ENCODE results near the gene OR1S2. TPM values are rescaled to one million over a fixed set of nuclear protein-coding genes. Genes with fewer than 3 reads are reported as not detected.

The OR1S2 gene
- total and polyA plus RNA-seq, 2 experiments from 2014 or later: not detected

- WGBS, 2 experiments (ENCODE audit: low coverage in 1 of 2, low lambda C conversion rate in 2 of 2, missing lambda C conversion rate in 2 of 2): 16 to 21% methylated on average over 7 of the region's 7 CpGs
- Histone ChIP-seq H3K79me2 (ENCODE audit: insufficient read depth) (no peaks in the 10 kb centered on the region), H3K27me3 (replicated peaks; ENCODE audit: insufficient read depth) (peaks cover 11% of the 10 kb centered on the region; the same call in 1 of the 2 replicates), H3K4me2 (ENCODE audit: unreplicated experiment) (no peak overlapping the region), H3K9me2 (ENCODE audit: insufficient read depth) (no peaks in the 10 kb centered on the region), H4K20me1 (ENCODE audit: insufficient read depth) (no peaks in the 10 kb centered on the region), H3K27ac (no peak overlapping the region), H3K4me3 (no peak overlapping the region), H3K9me3 (ENCODE audit: low read depth) (no peaks in the 10 kb centered on the region), H3F3A (ENCODE audit: insufficient read depth) (no peaks in the 10 kb centered on the region), H3K9ac (no peak overlapping the region), H3K36me3 (ENCODE audit: low read depth) (no peaks in the 10 kb centered on the region), H2AFZ (no peak overlapping the region), H3K4me1 (ENCODE audit: insufficient read depth) (no peaks in the 10 kb centered on the region)
- in situ Hi-C loops (cut with MboI): no loop called here
- no peak for DNase-seq
- TF ChIP-seq EZH2phosphoT487 (IDR thresholded peaks at IDR 0.05; ENCODE audit: insufficient read depth, low read depth) (no peak), EZH2 (IDR thresholded peaks at IDR 0.05; ENCODE audit: insufficient read depth, poor library complexity, severe bottlenecking) (no peak)
Observed at GRCh38 chr11:58165504-58166106, 38.3 kb downstream of the OR1S2 start.

- Histone ChIP-seq H3K9me3 (ENCODE audit: low read depth) (no peaks in the 10 kb centered on the region), H3K4me2 (ENCODE audit: unreplicated experiment) (no peak overlapping the region), H3K4me3 (no peak overlapping the region), H3K9me2 (ENCODE audit: insufficient read depth) (no peaks in the 10 kb centered on the region), H3K36me3 (ENCODE audit: low read depth) (no peaks in the 10 kb centered on the region), H3K79me2 (ENCODE audit: insufficient read depth) (no peaks in the 10 kb centered on the region), H3F3A (ENCODE audit: insufficient read depth) (no peaks in the 10 kb centered on the region), H4K20me1 (ENCODE audit: insufficient read depth) (no peaks in the 10 kb centered on the region), H3K27ac (no peak overlapping the region), H3K4me1 (ENCODE audit: insufficient read depth) (no peaks in the 10 kb centered on the region), H3K9ac (no peak overlapping the region), H2AFZ (no peak overlapping the region), H3K27me3 (replicated peaks; ENCODE audit: insufficient read depth) (peaks cover 11% of the 10 kb centered on the region; the same call in 1 of the 2 replicates)
- TF ChIP-seq EZH2 (IDR thresholded peaks at IDR 0.05; ENCODE audit: insufficient read depth, poor library complexity, severe bottlenecking) (no peak), EZH2phosphoT487 (IDR thresholded peaks at IDR 0.05; ENCODE audit: insufficient read depth, low read depth) (no peak)
- WGBS, 2 experiments (ENCODE audit: low coverage in 1 of 2, low lambda C conversion rate in 2 of 2, missing lambda C conversion rate in 2 of 2): 5 to 19% methylated on average over 1 of the region's 1 CpG
- in situ Hi-C loops (cut with MboI): no loop called here
- no peak for DNase-seq
Observed at GRCh38 chr11:58164990-58165389, 39.0 kb downstream of the OR1S2 start.

- in situ Hi-C loops (cut with MboI): no loop called here
- Histone ChIP-seq H3K79me2 (ENCODE audit: insufficient read depth) (no peaks in the 10 kb centered on the region), H3K4me1 (ENCODE audit: insufficient read depth) (no peaks in the 10 kb centered on the region), H3K4me3 (no peak overlapping the region), H3K9me2 (ENCODE audit: insufficient read depth) (no peaks in the 10 kb centered on the region), H3K36me3 (ENCODE audit: low read depth) (no peaks in the 10 kb centered on the region), H3K9me3 (ENCODE audit: low read depth) (no peaks in the 10 kb centered on the region), H3K9ac (no peak overlapping the region), H3K27ac (no peak overlapping the region), H3K27me3 (replicated peaks; ENCODE audit: insufficient read depth) (peaks cover 11% of the 10 kb centered on the region; the same call in 1 of the 2 replicates), H2AFZ (no peak overlapping the region), H3K4me2 (ENCODE audit: unreplicated experiment) (no peak overlapping the region), H3F3A (ENCODE audit: insufficient read depth) (no peaks in the 10 kb centered on the region), H4K20me1 (ENCODE audit: insufficient read depth) (no peaks in the 10 kb centered on the region)
- TF ChIP-seq EZH2 (IDR thresholded peaks at IDR 0.05; ENCODE audit: insufficient read depth, poor library complexity, severe bottlenecking) (no peak), EZH2phosphoT487 (IDR thresholded peaks at IDR 0.05; ENCODE audit: insufficient read depth, low read depth) (no peak)
- 17 to 21% methylated on average over 4 of the region's 4 CpGs for WGBS, 2 experiments (ENCODE audit: low coverage in 1 of 2, low lambda C conversion rate in 2 of 2, missing lambda C conversion rate in 2 of 2)
- no peak for DNase-seq
Observed at GRCh38 chr11:58164389-58164788, 39.6 kb downstream of the OR1S2 start.

Other genes with a start within 250 kb of the OR1S2 start
- not detected in 2 replicates for gene OR9Q1, start 180.3 kb downstream of the OR1S2 start, total RNA-seq (2014; rRNA removed; shearing (Covaris generic))
- not detected in 2 replicates for gene OR9Q1, start 180.3 kb downstream of the OR1S2 start, polyA plus RNA-seq (2016; fragmentation: Nextera tagmentation; extraction: Ambion mirVana)
- not detected in 2 replicates for gene OR6Q1, start 173.2 kb downstream of the OR1S2 start, total RNA-seq (2014; rRNA removed; shearing (Covaris generic))
- not detected in 2 replicates for gene OR6Q1, start 173.2 kb downstream of the OR1S2 start, polyA plus RNA-seq (2016; fragmentation: Nextera tagmentation; extraction: Ambion mirVana)
- not detected in 2 replicates for gene OR9I1, start 78.6 kb downstream of the OR1S2 start, total RNA-seq (2014; rRNA removed; shearing (Covaris generic))
- not detected in 2 replicates for gene OR9I1, start 78.6 kb downstream of the OR1S2 start, polyA plus RNA-seq (2016; fragmentation: Nextera tagmentation; extraction: Ambion mirVana)
- not detected in 2 replicates for gene OR9Q2, start 15.1 kb downstream of the OR1S2 start, total RNA-seq (2014; rRNA removed; shearing (Covaris generic))
- gene OR9Q2, start 15.1 kb downstream of the OR1S2 start, polyA plus RNA-seq (2016; fragmentation: Nextera tagmentation; extraction: Ambion mirVana): not detected in 2 replicates
- not detected in 2 replicates for gene OR1S1, start 8.6 kb upstream of the OR1S2 start, total RNA-seq (2014; rRNA removed; shearing (Covaris generic))
- gene OR1S1, start 8.6 kb upstream of the OR1S2 start, polyA plus RNA-seq (2016; fragmentation: Nextera tagmentation; extraction: Ambion mirVana): not detected in 2 replicates
- not detected in 2 replicates for gene OR10Q1, start 24.8 kb upstream of the OR1S2 start, total RNA-seq (2014; rRNA removed; shearing (Covaris generic))
- gene OR10Q1, start 24.8 kb upstream of the OR1S2 start, polyA plus RNA-seq (2016; fragmentation: Nextera tagmentation; extraction: Ambion mirVana): not detected in 2 replicates
- gene OR10W1, start 64.1 kb upstream of the OR1S2 start, total RNA-seq (2014; rRNA removed; shearing (Covaris generic)): not detected in 2 replicates
- not detected in 2 replicates for gene OR10W1, start 64.1 kb upstream of the OR1S2 start, polyA plus RNA-seq (2016; fragmentation: Nextera tagmentation; extraction: Ambion mirVana)
- gene OR5B17, start 154.9 kb upstream of the OR1S2 start, total RNA-seq (2014; rRNA removed; shearing (Covaris generic)): not detected in 2 replicates
- gene OR5B17, start 154.9 kb upstream of the OR1S2 start, polyA plus RNA-seq (2016; fragmentation: Nextera tagmentation; extraction: Ambion mirVana): not detected in 2 replicates
- gene OR5B3, start 202.7 kb upstream of the OR1S2 start, total RNA-seq (2014; rRNA removed; shearing (Covaris generic)): not detected in 2 replicates
- gene OR5B3, start 202.7 kb upstream of the OR1S2 start, polyA plus RNA-seq (2016; fragmentation: Nextera tagmentation; extraction: Ambion mirVana): not detected in 2 replicates
- not detected in 2 replicates for gene OR5B2, start 224.0 kb upstream of the OR1S2 start, total RNA-seq (2014; rRNA removed; shearing (Covaris generic))
- not detected in 2 replicates for gene OR5B2, start 224.0 kb upstream of the OR1S2 start, polyA plus RNA-seq (2016; fragmentation: Nextera tagmentation; extraction: Ambion mirVana)
- not detected in 2 replicates for gene OR5B12, start 238.1 kb upstream of the OR1S2 start, total RNA-seq (2014; rRNA removed; shearing (Covaris generic))
- gene OR5B12, start 238.1 kb upstream of the OR1S2 start, polyA plus RNA-seq (2016; fragmentation: Nextera tagmentation; extraction: Ambion mirVana): not detected in 2 replicates